SK-N-SH (cell line): ENCODE measurements around the gene HINT3.
"Not testable (repeated sequence)": the region's sequence is repeated elsewhere in the genome, so short reads cannot be mapped to it uniquely, and the experiment has no call there.

ENCODE experiments used
- POLR2AphosphoS5 ChIP-seq: IDR thresholded peaks from 2 replicates; pipeline ENCODE4 v1.6.1; 2012; ENCODE audit warnings: low read depth, low read length
- RCOR1 ChIP-seq: fragments of 150-350 bp; IDR thresholded peaks from 2 replicates; pipeline ENCODE4 v1.6.1; 2017; ENCODE audit warnings: antibody characterized with exemption, low read length

DNA sequence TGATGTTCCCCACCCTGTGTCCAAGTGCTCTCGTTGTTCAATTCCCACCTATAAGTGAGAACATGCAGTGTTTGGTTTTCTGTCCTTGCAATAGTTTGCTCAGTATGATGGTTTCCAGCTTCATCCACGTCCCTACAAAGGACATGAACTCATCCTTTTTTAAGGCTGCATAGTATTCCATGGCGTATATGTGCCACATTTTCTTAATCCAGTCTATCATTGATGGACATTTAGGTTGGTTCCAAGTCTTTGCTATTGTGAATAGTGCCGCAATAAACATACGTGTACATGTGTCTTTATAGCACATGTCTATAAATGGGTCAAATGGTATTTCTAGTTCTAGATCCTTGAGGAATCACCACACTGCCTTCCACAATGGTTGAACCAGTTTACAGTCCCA, 21.1 kb upstream of the HINT3 start:
- not testable (repeated sequence) for TF ChIP-seq POLR2AphosphoS5, RCOR1
